Lower leg skin (tissue), 3 donors: ENCODE results near the gene PCYOX1L.

Experiments
- POLR2A ChIP-seq, 2 donors: fragments of 450-650 bp; IDR thresholded peaks; one replicate each; pipeline ENCODE4 v1.6.1; 2016 to 2017; ENCODE audit warnings: antibody characterized with exemption in 2 of 2, mild to moderate bottlenecking in 1 of 2, moderate library complexity in 1 of 2
- TF ChIP-seq, protein P1 (sequence below), 3 donors: fragments of 450-650 bp; IDR thresholded peaks; one replicate each; pipeline ENCODE4 v1.5.1; 2016; ENCODE audit warnings: antibody characterized with exemption in 3 of 3, mild to moderate bottlenecking in 3 of 3, moderate library complexity in 2 of 3

DNA sequence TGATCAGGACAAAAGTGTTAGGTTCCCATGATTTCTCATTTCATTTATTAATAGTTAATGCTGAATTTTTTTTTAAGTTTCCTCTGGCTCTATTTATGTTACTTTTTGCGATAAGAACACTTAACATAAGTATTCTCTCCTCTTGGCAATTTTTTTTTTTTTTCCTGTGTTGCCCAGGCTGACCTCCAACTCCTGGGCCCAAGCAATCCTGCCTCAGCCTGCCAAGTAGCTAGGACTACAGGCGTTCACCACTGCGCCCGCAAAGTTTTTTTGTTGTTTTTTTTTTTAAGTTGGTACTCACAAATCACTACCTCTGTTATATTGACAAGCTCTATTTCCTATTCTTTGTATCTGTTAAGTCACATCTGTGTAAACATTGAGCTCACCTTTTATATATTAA is 5.7 kb upstream of the PCYOX1L start:
- TF ChIP-seq, protein P1, sequence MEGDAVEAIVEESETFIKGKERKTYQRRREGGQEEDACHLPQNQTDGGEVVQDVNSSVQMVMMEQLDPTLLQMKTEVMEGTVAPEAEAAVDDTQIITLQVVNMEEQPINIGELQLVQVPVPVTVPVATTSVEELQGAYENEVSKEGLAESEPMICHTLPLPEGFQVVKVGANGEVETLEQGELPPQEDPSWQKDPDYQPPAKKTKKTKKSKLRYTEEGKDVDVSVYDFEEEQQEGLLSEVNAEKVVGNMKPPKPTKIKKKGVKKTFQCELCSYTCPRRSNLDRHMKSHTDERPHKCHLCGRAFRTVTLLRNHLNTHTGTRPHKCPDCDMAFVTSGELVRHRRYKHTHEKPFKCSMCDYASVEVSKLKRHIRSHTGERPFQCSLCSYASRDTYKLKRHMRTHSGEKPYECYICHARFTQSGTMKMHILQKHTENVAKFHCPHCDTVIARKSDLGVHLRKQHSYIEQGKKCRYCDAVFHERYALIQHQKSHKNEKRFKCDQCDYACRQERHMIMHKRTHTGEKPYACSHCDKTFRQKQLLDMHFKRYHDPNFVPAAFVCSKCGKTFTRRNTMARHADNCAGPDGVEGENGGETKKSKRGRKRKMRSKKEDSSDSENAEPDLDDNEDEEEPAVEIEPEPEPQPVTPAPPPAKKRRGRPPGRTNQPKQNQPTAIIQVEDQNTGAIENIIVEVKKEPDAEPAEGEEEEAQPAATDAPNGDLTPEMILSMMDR (IDR thresholded peaks at IDR 0.05): no peak
- no peak for TF ChIP-seq POLR2A (IDR thresholded peaks at IDR 0.05)
